Uterus (tissue), 4 donors: ENCODE results near the gene TEX29. TPM values are rescaled to one million over a fixed set of nuclear protein-coding genes. Genes with fewer than 3 reads are reported as not detected.

Experiments
- DNase-seq, 2 donors: peaks; one replicate each; pipeline ENCODE4 v3.0.0-alpha.2; 2019 to 2020
- H3K27ac ChIP-seq, 2 donors: fragments of 200-600 bp; sonication (generic); 1 replicate in 1 of 2; 2 replicates in 1 of 2; pipeline ENCODE4 v1.5.1; 2016 to 2018
- H3K27me3 ChIP-seq, 2 donors: fragments of 200-600 bp; sonication (generic); one replicate each; pipeline ENCODE4 v1.5.1; 2018 to 2019; ENCODE audit warnings: control low read depth in 1 of 2
- H3K36me3 ChIP-seq, 2 donors: fragments of 200-600 bp; sonication (generic); one replicate each; pipeline ENCODE4 v1.5.1; 2019; ENCODE audit warnings: control low read depth in 1 of 2
- H3K4me1 ChIP-seq, 2 donors: fragments of 200-600 bp; sonication (generic); one replicate each; pipeline ENCODE4 v1.5.1; 2018 to 2019; ENCODE audit warnings: control low read depth in 1 of 2
- H3K4me3 ChIP-seq, 2 donors: fragments of 200-600 bp; sonication (generic); 1 replicate in 1 of 2; 2 replicates in 1 of 2; pipeline ENCODE4 v1.5.1; 2018 to 2019; ENCODE audit warnings: mild to moderate bottlenecking in 1 of 2
- H3K9me3 ChIP-seq, 2 donors: fragments of 200-600 bp; sonication (generic); one replicate each; pipeline ENCODE4 v1.5.1; 2019; ENCODE audit warnings: control low read depth in 1 of 2
- CTCF ChIP-seq, 4 experiments: fragments of 200-600 bp in 2 of 4; fragments of 450-650 bp in 2 of 4; sonication (generic) in 2 of 4; IDR thresholded peaks; one replicate each; pipeline ENCODE4 v1.5.1; 2016 to 2019; ENCODE audit warnings: antibody characterized with exemption in 4 of 4, mild to moderate bottlenecking in 2 of 4, moderate library complexity in 1 of 4
- POLR2A ChIP-seq, 2 donors: fragments of 450-650 bp; IDR thresholded peaks; one replicate each; pipeline ENCODE4 v1.6.1; 2016; ENCODE audit warnings: antibody characterized with exemption in 2 of 2, mild to moderate bottlenecking in 1 of 2, moderate library complexity in 1 of 2
- intact Hi-C: fragments of 100-400 bp; cut with DNase I; formaldehyde crosslinking; loops from one replicate; pipeline ENCODE4 v1.15.1; 2023; ENCODE audit warnings: low total_unique reads
- total RNA-seq, 4 donors: library from RNA; depleted of rRNA in 3 of 4; stranded (reverse); fragments of >200 nt in 3 of 4; gene quantifications; one replicate each; pipeline versions ENCODE4 v1.1.0 to v1.2.4, GENCODE V29; 2014 to 2023
- donor health status: DM: yes; HTN: yes; CAD: no.

The TEX29 gene
- total RNA-seq, 4 donors from 2014 or later = 0.91 TPM; not detected in 3

- H3K27ac ChIP-seq = no peak overlapping the region
- no peaks in the 10 kb centered on the region for H3K4me1 ChIP-seq
- no peaks in the 10 kb centered on the region for H3K36me3 ChIP-seq
- no peak for DNase-seq
- no peaks in the 10 kb centered on the region for H3K27me3 ChIP-seq
- H3K4me3 ChIP-seq = no peak overlapping the region
- TF ChIP-seq CTCF (IDR thresholded peaks at IDR 0.05) = no peak
- TF ChIP-seq POLR2A (IDR thresholded peaks at IDR 0.05) = no peak
- intact Hi-C loops = no loop called here
- no peaks in the 10 kb centered on the region for H3K9me3 ChIP-seq
Observed at GRCh38 chr13:111361873-111362648, 41.6 kb downstream of the TEX29 start.

- intact Hi-C loops = no loop called here
- TF ChIP-seq CTCF (IDR thresholded peaks at IDR 0.05) (no peak), POLR2A (IDR thresholded peaks at IDR 0.05) (no peak)
- Histone ChIP-seq H3K4me1 (no peaks in the 10 kb centered on the region), H3K27me3 (no peaks in the 10 kb centered on the region), H3K27ac (no peak overlapping the region), H3K9me3 (no peaks in the 10 kb centered on the region), H3K36me3 (no peaks in the 10 kb centered on the region), H3K4me3 (no peak overlapping the region)
- DNase-seq = no peak
Observed at GRCh38 chr13:111363121-111363520, 42.7 kb downstream of the TEX29 start.

GRCh38 chr13:111363591-111363990 is 43.1 kb downstream of the TEX29 start:
- H3K9me3 ChIP-seq = no peaks in the 10 kb centered on the region
- no peaks in the 10 kb centered on the region for H3K36me3 ChIP-seq
- intact Hi-C loops = no loop called here
- no peaks in the 10 kb centered on the region for H3K4me1 ChIP-seq
- H3K27me3 ChIP-seq = no peaks in the 10 kb centered on the region
- H3K27ac ChIP-seq = no peak overlapping the region
- no peak overlapping the region for H3K4me3 ChIP-seq
- no peak for DNase-seq
- TF ChIP-seq CTCF (IDR thresholded peaks at IDR 0.05) = no peak

GRCh38 chr13:111365149-111366005 is 44.9 kb downstream of the TEX29 start:
- intact Hi-C loops = no loop called here
- DNase-seq = no peak

More at GRCh38 chr13:111365149-111366005, 44.9 kb downstream of the TEX29 start:
- Histone ChIP-seq H3K9me3 (no peaks in the 10 kb centered on the region), H3K27ac (no peak overlapping the region), H3K4me3 (no peak overlapping the region), H3K4me1 (no peaks in the 10 kb centered on the region), H3K36me3 (no peaks in the 10 kb centered on the region), H3K27me3 (no peaks in the 10 kb centered on the region)
- no peak for TF ChIP-seq CTCF (IDR thresholded peaks at IDR 0.05)
- TF ChIP-seq POLR2A (IDR thresholded peaks at IDR 0.05) = no peak
